ENCODE measurements around the gene CYP27A1. TPM values are rescaled to one million over a fixed set of nuclear protein-coding genes. Genes with fewer than 3 reads are reported as not detected.

CYP27A1 gene
- total and polyA plus RNA-seq, 2 of the 4 experiments (the other 2 are of a cell fraction) = 5.2 to 5.3 TPM

DNA sequence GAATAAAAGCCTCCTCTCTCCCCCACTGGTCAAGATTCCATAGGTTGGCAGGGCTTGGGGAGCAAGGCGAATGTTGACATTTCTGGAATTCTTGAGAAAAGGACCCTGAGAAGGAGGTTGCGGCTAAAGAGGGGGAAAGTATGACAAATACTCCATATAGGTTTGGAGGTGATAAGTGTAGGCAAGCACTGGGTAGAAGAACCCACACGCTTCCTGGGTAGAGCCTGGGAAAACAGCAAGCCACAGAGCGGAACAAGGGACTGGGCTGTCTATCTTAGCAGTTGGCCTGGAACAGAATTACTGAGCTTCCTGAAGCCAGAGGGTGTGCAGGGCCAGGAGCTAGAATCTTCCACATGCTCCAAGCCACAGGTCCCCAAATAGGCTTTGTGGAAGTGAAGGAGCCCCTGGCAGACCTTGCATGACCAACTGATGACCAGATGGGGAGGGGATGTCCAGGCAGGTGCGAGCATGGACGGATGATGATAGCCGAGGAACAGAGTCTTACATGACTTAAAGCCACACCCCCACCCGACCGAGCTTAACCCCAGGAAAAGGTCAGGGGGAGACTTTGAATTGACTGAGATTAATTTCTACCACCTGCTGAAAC, 39.8 kb downstream of the CYP27A1 start:
- no peaks in the 10 kb centered on the region for H3K9me3 ChIP-seq (ENCODE audit: control insufficient read depth, insufficient read depth, low read length)
- DNase-seq (no peak), ATAC-seq (ENCODE audit: low read depth) (no peak)
- no peak overlapping the region for H2AFZ ChIP-seq (replicated peaks; ENCODE audit: low read length, poor library complexity)
- no peak overlapping the region for H3K14ac ChIP-seq (replicated peaks; ENCODE audit: low read depth, low read length)
- H2BK20ac ChIP-seq (ENCODE audit: low read depth, low read length) = no peak overlapping the region
- H3K4me2 ChIP-seq (ENCODE audit: low read depth, low read length) = no peak overlapping the region
- H2BK15ac ChIP-seq (ENCODE audit: low read depth, low read length) = no peak overlapping the region
- H3K23ac ChIP-seq (ENCODE audit: low read depth, low read length) = no peak overlapping the region
- no peak overlapping the region for H3K27ac ChIP-seq (ENCODE audit: insufficient read depth, low read length)
- in situ Hi-C loops (cut with MboI; ENCODE audit: low sequenced_read_pairs) = no loop called here
- no peak overlapping the region for H3K4ac ChIP-seq (ENCODE audit: low read depth, low read length)
- H3K27me3 ChIP-seq (ENCODE audit: control insufficient read depth, insufficient read depth, low read length) = peaks cover 9% of the 10 kb centered on the region
- H4K8ac ChIP-seq (ENCODE audit: low read depth in 2 of 2, low read length in 2 of 2) = no peak overlapping the region
- H2BK5ac ChIP-seq (ENCODE audit: low read depth, low read length, poor library complexity, severe bottlenecking) = no peak overlapping the region
- H2BK120ac ChIP-seq (ENCODE audit: low read depth, low read length) = no peak overlapping the region
- H3K4me1 ChIP-seq (ENCODE audit: control insufficient read depth, insufficient read depth, low read length) = peaks cover 2% of the 10 kb centered on the region; the same call in 1 of the 2 replicates
- H3K4me3 ChIP-seq (ENCODE audit: insufficient read depth, low read depth, low read length) = no peak overlapping the region
- H3K9me1 ChIP-seq (ENCODE audit: insufficient read depth, low read length) = no peaks in the 10 kb centered on the region
- no peaks in the 10 kb centered on the region for H4K20me1 ChIP-seq (ENCODE audit: insufficient read depth, low read length)
- ChIA-PET CTCF (interaction anchor here (0.6 kb wide), 1 partner anchor 562 kb away, joined by 4 read pairs; no protein-coding TSS in a partner anchor), POLR2A (ENCODE audit: unreplicated experiment) (no interaction called here)
- no peak for TF ChIP-seq SMC3 (IDR thresholded peaks at IDR 0.05; ENCODE audit: low read depth, low read length)
- no peak for TF ChIP-seq FOS (IDR thresholded peaks at IDR 0.05; ENCODE audit: low read depth, low read length)
- BruUV-seq (replicated peaks) = no TSS peak
- WGBS, 2 experiments (ENCODE audit: extremely low coverage in 2 of 2, insufficient read length in 1 of 2) = no CpG with 5 or more reads among the region's 9 CpGs
- H3K79me1 ChIP-seq (ENCODE audit: low read depth in 1 of 2, low read length in 2 of 2) = no peaks in the 10 kb centered on the region
- no peak overlapping the region for H2AK5ac ChIP-seq (ENCODE audit: low read depth, low read length)
- H3K18ac ChIP-seq (ENCODE audit: low read depth, low read length) = no peak overlapping the region
- H3K9ac ChIP-seq (ENCODE audit: low read depth, low read length) = no peak overlapping the region
- dilution Hi-C loops (cut with HindIII; ENCODE audit: low sequenced_read_pairs, unreplicated experiment) = no loop called here
- H3K56ac ChIP-seq (ENCODE audit: extremely low read depth, insufficient read depth, low read length) = no peak overlapping the region
- no peak overlapping the region for H2AK9ac ChIP-seq (replicated peaks; ENCODE audit: low read depth, low read length, poor library complexity)
- H4K5ac ChIP-seq (ENCODE audit: low read depth, low read length) = no peak overlapping the region
- intact Hi-C loops (cut with micrococcal nuclease) = no loop called here
- H4K91ac ChIP-seq (ENCODE audit: insufficient read depth, low read depth, low read length) = no peak overlapping the region
- H3K36me3 ChIP-seq (ENCODE audit: control insufficient read depth, insufficient read depth, low read length) = peaks cover 4% of the 10 kb centered on the region; the same call in 1 of the 2 replicates

Measured in IMR-90 (cell line).